Esophagus mucosa (tissue), 1 donor: ENCODE measurements around the gene SMOC2. TPM values are rescaled to one million over a fixed set of nuclear protein-coding genes. Genes with fewer than 3 reads are reported as not detected.

ENCODE experiments used
- ATAC-seq: fragments of 200-7000 bp; cut with Tn5 transposase; one replicate; pipeline ENCODE4 v1.9.1; 2020
- total RNA-seq: library from RNA; stranded (reverse); gene quantifications from one replicate; pipeline ENCODE4 v1.2.4, GENCODE V29; 2023
- donor health status: DM: yes; HTN: yes; CAD: no.

Gene SMOC2
- total RNA-seq, 1 donor from 2014 or later, result 1.9 TPM

- no peak for ATAC-seq
Measured at GRCh38 chr6:168447282-168447681, 6.3 kb downstream of the SMOC2 start.

- no peak for ATAC-seq
Measured at GRCh38 chr6:168447700-168448099, 6.7 kb downstream of the SMOC2 start.

- ATAC-seq, result no peak
Measured at GRCh38 chr6:168448243-168448855, 7.4 kb downstream of the SMOC2 start.

- ATAC-seq, result no peak
Measured at GRCh38 chr6:168450917-168451316, 9.9 kb downstream of the SMOC2 start.

GRCh38 chr6:168451805-168452517, 11.0 kb downstream of the SMOC2 start:
- ATAC-seq, result no peak

- ATAC-seq, result no peak
Measured at GRCh38 chr6:168452685-168453377, 11.8 kb downstream of the SMOC2 start.

GRCh38 chr6:168455847-168456530, 15.0 kb downstream of the SMOC2 start:
- ATAC-seq, result no peak

GRCh38 chr6:168456907-168457652, 16.1 kb downstream of the SMOC2 start:
- peak; percentile 49 for ATAC-seq

GRCh38 chr6:168457653-168457934, 16.6 kb downstream of the SMOC2 start:
- peak; percentile 15 for ATAC-seq

- no peak for ATAC-seq
Measured at GRCh38 chr6:168458101-168458500, 17.1 kb downstream of the SMOC2 start.

- ATAC-seq, result no peak
Measured at GRCh38 chr6:168459572-168459971, 18.6 kb downstream of the SMOC2 start.

GRCh38 chr6:168462289-168462853, 21.4 kb downstream of the SMOC2 start:
- ATAC-seq, result no peak

GRCh38 chr6:168464546-168464945, 23.6 kb downstream of the SMOC2 start:
- no peak for ATAC-seq

GRCh38 chr6:168468045-168468444, 27.1 kb downstream of the SMOC2 start:
- no peak for ATAC-seq

GRCh38 chr6:168469521-168469920, 28.5 kb downstream of the SMOC2 start:
- ATAC-seq, result no peak

GRCh38 chr6:168469926-168470325, 28.9 kb downstream of the SMOC2 start:
- no peak for ATAC-seq

- ATAC-seq, result no peak
Measured at GRCh38 chr6:168472363-168472762, 31.4 kb downstream of the SMOC2 start.

GRCh38 chr6:168473197-168473596, 32.2 kb downstream of the SMOC2 start:
- no peak for ATAC-seq

GRCh38 chr6:168475188-168476013, 34.4 kb downstream of the SMOC2 start:
- ATAC-seq, result no peak

- no peak for ATAC-seq
Measured at GRCh38 chr6:168479421-168479820, 38.4 kb downstream of the SMOC2 start.

- no peak for ATAC-seq
Measured at GRCh38 chr6:168480481-168480880, 39.5 kb downstream of the SMOC2 start.
